ENCODE results near the gene FLAD1.

The FLAD1 gene

DNA sequence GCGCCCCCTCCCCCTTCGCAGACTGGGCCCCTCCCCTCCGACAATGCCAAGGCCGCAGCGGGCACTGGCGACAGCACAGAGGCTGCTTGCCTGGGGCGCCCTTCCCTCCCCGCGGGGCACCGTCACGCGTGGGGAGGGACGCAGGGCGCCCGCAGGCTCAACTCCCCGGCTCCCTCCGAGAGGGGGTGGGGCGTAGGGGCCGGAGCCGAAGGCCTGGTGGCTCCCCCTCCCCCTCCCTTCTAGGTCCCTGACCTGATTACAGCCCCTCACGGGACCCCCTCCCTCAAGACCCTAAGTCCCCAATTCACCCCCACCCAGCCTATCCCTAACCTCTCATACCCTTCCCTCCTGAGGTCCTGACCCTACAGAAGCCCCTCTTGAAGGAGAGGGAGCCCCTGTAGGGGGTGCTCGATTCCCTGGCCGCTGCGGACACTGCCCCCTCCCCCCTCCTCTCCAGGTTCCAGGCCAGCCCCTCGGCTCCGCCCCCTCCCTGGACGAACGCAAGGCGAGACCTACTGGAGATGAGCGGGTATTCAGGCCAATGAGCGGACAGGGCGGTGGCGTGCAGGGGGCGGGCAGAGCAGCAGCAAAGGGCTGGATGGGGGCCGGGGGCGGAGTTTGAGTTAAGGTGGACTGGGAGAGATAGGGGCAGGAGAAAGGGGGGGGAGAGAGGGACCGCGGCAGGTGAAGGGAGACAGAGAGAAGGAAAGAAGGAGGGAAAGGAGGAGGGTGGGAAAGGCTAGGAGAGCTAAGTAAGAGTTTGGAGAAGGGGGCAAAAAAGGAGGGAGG is 18.7 kb downstream of the FLAD1 start (continued):
- TF ChIP-seq SP2 (tag by site-specific recombination; IDR thresholded peaks at IDR 0.05) (peak; percentile 94), REPIN1 (tag by site-specific recombination; IDR thresholded peaks at IDR 0.05; ENCODE audit: low read depth) (no peak), KLF7 (tag by site-specific recombination; IDR thresholded peaks at IDR 0.05; ENCODE audit: borderline replicate concordance) (peak; percentile 85), ZXDB (tag by site-specific recombination; IDR thresholded peaks at IDR 0.05) (peak; percentile 98; the same call in 1 of the 2 replicates), ZNF10 (tag by site-specific recombination; IDR thresholded peaks at IDR 0.05) (peak; percentile 73; the same call in 1 of the 2 replicates)

DNA sequence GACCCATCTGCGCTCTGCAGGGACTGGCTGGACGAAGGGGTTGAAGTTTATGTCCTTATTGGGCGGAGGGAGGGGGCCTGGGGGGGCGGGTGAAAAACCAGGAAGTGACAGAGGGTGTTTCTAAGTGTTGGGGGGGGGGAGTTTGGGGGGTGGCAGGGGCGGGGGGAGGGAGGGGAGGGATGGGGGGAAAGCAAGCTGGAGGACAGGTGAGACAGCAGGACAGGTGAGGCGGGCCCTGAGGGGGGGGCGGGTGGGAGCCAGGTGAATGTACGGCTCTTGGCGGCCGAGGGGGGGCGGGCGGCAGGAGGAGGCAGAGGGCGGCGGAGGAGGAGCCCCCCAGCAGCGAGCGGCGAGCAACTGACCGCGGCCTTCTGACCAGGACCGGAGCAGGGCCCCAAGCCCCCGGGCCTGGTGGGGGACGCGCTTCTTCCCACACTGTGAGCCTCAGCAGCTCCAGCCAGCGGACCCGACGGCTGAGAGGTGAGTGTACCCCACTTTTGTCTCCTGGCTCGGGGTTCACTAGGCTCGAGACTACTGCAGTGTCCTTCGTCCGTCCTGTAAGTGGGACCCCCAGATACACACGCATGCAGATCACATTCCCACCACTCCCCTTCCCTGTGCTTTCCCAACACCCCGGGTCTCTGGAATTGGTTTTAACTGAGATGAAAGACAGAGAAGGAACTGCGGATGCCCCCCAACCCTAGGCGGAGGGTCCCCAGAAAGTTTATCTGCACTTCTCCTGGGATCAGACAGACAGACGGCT is 19.5 kb downstream of the FLAD1 start, which contains the start of gene ZBTB7B:
Gene ZBTB7B (plus strand): TSS at position 339 of the 763 bp plus-strand sequence. CDS start 11,859 bp downstream, outside the sequence.
- CTCF ChIA-PET = interaction anchor here (0.6 to 2.1 kb wide), 6 partner anchors 8 to 110 kb away, joined by 3 to 11 read pairs (median 4); partner anchors contain the start of gene ADAM15
- H3K36me3 ChIP-seq (ENCODE audit: control insufficient read depth in 2 of 2, insufficient read depth in 1 of 2, low read length in 2 of 2) = no peaks in the 10 kb centered on the region
- H3K4me1 ChIP-seq (ENCODE audit: control insufficient read depth, insufficient read depth, low read length) = peaks cover 13% of the 10 kb centered on the region
- peak within 1 kb of the TSS; percentile 50 for H3K4me3 ChIP-seq (ENCODE audit: low read depth, low read length)
- no peaks in the 10 kb centered on the region for H3K9me3 ChIP-seq (ENCODE audit: control insufficient read depth, insufficient read depth, low read depth, low read length)
- POLR2A ChIA-PET = interaction anchor here (0.6 to 2.2 kb wide), 10 partner anchors 8 to 191 kb away, joined by 3 to 14 read pairs (median 6); partner anchors contain the start of genes CKS1B and FLAD1
- peak within 1 kb of the TSS; percentile 87 for H3K27ac ChIP-seq (ENCODE audit: extremely low read depth, low read depth, low read length)
- TF ChIP-seq ZNF146 (tag by site-specific recombination; IDR thresholded peaks at IDR 0.05) = 0 out of 2 replicates have a peak, but pooled peaks have one; percentile 2
- TF ChIP-seq, protein P1, sequence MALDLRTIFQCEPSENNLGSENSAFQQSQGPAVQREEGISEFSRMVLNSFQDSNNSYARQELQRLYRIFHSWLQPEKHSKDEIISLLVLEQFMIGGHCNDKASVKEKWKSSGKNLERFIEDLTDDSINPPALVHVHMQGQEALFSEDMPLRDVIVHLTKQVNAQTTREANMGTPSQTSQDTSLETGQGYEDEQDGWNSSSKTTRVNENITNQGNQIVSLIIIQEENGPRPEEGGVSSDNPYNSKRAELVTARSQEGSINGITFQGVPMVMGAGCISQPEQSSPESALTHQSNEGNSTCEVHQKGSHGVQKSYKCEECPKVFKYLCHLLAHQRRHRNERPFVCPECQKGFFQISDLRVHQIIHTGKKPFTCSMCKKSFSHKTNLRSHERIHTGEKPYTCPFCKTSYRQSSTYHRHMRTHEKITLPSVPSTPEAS (tag by site-specific recombination; IDR thresholded peaks at IDR 0.05) = no peak
- no peak; the same call in 1 of the 2 replicates for TF ChIP-seq ZBTB20 (tag by site-specific recombination; IDR thresholded peaks at IDR 0.05)
- no peak for TF ChIP-seq ZNF837 (tag by site-specific recombination; IDR thresholded peaks at IDR 0.05)
- no peak for TF ChIP-seq ZNF521 (tag by site-specific recombination; IDR thresholded peaks at IDR 0.05)
- TF ChIP-seq, protein P2, sequence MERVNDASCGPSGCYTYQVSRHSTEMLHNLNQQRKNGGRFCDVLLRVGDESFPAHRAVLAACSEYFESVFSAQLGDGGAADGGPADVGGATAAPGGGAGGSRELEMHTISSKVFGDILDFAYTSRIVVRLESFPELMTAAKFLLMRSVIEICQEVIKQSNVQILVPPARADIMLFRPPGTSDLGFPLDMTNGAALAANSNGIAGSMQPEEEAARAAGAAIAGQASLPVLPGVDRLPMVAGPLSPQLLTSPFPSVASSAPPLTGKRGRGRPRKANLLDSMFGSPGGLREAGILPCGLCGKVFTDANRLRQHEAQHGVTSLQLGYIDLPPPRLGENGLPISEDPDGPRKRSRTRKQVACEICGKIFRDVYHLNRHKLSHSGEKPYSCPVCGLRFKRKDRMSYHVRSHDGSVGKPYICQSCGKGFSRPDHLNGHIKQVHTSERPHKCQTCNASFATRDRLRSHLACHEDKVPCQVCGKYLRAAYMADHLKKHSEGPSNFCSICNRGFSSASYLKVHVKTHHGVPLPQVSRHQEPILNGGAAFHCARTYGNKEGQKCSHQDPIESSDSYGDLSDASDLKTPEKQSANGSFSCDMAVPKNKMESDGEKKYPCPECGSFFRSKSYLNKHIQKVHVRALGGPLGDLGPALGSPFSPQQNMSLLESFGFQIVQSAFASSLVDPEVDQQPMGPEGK (tag by site-specific recombination; IDR thresholded peaks at IDR 0.05) = peak; percentile 72
- TF ChIP-seq KLF7 (tag by site-specific recombination; IDR thresholded peaks at IDR 0.05; ENCODE audit: borderline replicate concordance) = no peak
- TF ChIP-seq KLF16 (tag by site-specific recombination; IDR thresholded peaks at IDR 0.05) = no peak
- no peak for TF ChIP-seq ZNF660 (tag by site-specific recombination; IDR thresholded peaks at IDR 0.05)
- no peak for TF ChIP-seq ZSCAN23 (tag by site-specific recombination; IDR thresholded peaks at IDR 0.05)
- TF ChIP-seq, protein P3, sequence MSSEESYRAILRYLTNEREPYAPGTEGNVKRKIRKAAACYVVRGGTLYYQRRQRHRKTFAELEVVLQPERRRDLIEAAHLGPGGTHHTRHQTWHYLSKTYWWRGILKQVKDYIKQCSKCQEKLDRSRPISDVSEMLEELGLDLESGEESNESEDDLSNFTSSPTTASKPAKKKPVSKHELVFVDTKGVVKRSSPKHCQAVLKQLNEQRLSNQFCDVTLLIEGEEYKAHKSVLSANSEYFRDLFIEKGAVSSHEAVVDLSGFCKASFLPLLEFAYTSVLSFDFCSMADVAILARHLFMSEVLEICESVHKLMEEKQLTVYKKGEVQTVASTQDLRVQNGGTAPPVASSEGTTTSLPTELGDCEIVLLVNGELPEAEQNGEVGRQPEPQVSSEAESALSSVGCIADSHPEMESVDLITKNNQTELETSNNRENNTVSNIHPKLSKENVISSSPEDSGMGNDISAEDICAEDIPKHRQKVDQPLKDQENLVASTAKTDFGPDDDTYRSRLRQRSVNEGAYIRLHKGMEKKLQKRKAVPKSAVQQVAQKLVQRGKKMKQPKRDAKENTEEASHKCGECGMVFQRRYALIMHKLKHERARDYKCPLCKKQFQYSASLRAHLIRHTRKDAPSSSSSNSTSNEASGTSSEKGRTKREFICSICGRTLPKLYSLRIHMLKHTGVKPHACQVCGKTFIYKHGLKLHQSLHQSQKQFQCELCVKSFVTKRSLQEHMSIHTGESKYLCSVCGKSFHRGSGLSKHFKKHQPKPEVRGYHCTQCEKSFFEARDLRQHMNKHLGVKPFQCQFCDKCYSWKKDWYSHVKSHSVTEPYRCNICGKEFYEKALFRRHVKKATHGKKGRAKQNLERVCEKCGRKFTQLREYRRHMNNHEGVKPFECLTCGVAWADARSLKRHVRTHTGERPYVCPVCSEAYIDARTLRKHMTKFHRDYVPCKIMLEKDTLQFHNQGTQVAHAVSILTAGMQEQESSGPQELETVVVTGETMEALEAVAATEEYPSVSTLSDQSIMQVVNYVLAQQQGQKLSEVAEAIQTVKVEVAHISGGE (tag by site-specific recombination; conservative IDR thresholded peaks at IDR 0.05; ENCODE audit: low read depth) = no peak
- no peak for TF ChIP-seq ZFP3 (tag by site-specific recombination; IDR thresholded peaks at IDR 0.05; ENCODE audit: low read depth)
- no peak for TF ChIP-seq ZNF266 (tag by site-specific recombination; IDR thresholded peaks at IDR 0.05; ENCODE audit: low read depth)
- peak; percentile 59; the same call in 1 of the 2 replicates for TF ChIP-seq IKZF3 (tag by site-specific recombination; IDR thresholded peaks at IDR 0.05)
- TF ChIP-seq ZNF596 (tag by site-specific recombination; IDR thresholded peaks at IDR 0.05) = no peak
- no peak for TF ChIP-seq HOXD13 (CRISPR knock-in tag; IDR thresholded peaks at IDR 0.05; ENCODE audit: borderline replicate concordance)
- TF ChIP-seq GLIS2 (tag by site-specific recombination; IDR thresholded peaks at IDR 0.05) = peak; percentile 44; the same call in 1 of the 2 replicates
- TF ChIP-seq ZNF214 (tag by site-specific recombination; IDR thresholded peaks at IDR 0.05; ENCODE audit: borderline replicate concordance) = no peak
- TF ChIP-seq, protein P4, sequence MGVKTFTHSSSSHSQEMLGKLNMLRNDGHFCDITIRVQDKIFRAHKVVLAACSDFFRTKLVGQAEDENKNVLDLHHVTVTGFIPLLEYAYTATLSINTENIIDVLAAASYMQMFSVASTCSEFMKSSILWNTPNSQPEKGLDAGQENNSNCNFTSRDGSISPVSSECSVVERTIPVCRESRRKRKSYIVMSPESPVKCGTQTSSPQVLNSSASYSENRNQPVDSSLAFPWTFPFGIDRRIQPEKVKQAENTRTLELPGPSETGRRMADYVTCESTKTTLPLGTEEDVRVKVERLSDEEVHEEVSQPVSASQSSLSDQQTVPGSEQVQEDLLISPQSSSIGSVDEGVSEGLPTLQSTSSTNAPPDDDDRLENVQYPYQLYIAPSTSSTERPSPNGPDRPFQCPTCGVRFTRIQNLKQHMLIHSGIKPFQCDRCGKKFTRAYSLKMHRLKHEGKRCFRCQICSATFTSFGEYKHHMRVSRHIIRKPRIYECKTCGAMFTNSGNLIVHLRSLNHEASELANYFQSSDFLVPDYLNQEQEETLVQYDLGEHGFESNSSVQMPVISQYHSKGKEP (tag by site-specific recombination; IDR thresholded peaks at IDR 0.05) = no peak
- no peak for TF ChIP-seq ZNF654 (tag by site-specific recombination; IDR thresholded peaks at IDR 0.05; ENCODE audit: low read depth)
- peak; percentile 32; the same call in 1 of the 2 replicates for TF ChIP-seq ZFP69B (tag by site-specific recombination; IDR thresholded peaks at IDR 0.05)
- TF ChIP-seq ZNF155 (tag by site-specific recombination; IDR thresholded peaks at IDR 0.05) = no peak
- 0 out of 2 replicates have a peak, but pooled peaks have one; percentile 4 for TF ChIP-seq EGR2 (tag by site-specific recombination; IDR thresholded peaks at IDR 0.05; ENCODE audit: low read depth)

All from HEK293 (cell line).